Peyer's patch (tissue), 4 donors: ENCODE results near the gene COL4A6.

Source experiments
- POLR2A ChIP-seq, 2 donors: fragments of 450-650 bp; IDR thresholded peaks; one replicate each; pipeline ENCODE4 v1.5.1; 2017; ENCODE audit warnings: antibody characterized with exemption in 2 of 2, mild to moderate bottlenecking in 2 of 2, moderate library complexity in 2 of 2
- TF ChIP-seq, protein P1 (sequence below), 6 experiments: fragments of 450-650 bp in 4 of 6; fragments of 200-600 bp in 2 of 6; sonication (generic) in 1 of 6; IDR thresholded peaks; one replicate each; pipeline ENCODE4 v1.5.1; 2017 to 2019; ENCODE audit warnings: antibody characterized with exemption in 6 of 6, mild to moderate bottlenecking in 3 of 6, moderate library complexity in 1 of 6

GRCh38 chrX:108167211-108167872, 270.9 kb downstream of the COL4A6 start:
- TF ChIP-seq, protein P1, sequence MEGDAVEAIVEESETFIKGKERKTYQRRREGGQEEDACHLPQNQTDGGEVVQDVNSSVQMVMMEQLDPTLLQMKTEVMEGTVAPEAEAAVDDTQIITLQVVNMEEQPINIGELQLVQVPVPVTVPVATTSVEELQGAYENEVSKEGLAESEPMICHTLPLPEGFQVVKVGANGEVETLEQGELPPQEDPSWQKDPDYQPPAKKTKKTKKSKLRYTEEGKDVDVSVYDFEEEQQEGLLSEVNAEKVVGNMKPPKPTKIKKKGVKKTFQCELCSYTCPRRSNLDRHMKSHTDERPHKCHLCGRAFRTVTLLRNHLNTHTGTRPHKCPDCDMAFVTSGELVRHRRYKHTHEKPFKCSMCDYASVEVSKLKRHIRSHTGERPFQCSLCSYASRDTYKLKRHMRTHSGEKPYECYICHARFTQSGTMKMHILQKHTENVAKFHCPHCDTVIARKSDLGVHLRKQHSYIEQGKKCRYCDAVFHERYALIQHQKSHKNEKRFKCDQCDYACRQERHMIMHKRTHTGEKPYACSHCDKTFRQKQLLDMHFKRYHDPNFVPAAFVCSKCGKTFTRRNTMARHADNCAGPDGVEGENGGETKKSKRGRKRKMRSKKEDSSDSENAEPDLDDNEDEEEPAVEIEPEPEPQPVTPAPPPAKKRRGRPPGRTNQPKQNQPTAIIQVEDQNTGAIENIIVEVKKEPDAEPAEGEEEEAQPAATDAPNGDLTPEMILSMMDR (IDR thresholded peaks at IDR 0.05) = no peak
- TF ChIP-seq POLR2A (IDR thresholded peaks at IDR 0.05) = no peak
